ENCODE measurements around the gene FLAD1. TPM values are rescaled to one million over a fixed set of nuclear protein-coding genes. Genes with fewer than 3 reads are reported as not detected.

The FLAD1 gene
- total and polyA plus RNA-seq, 2 of the 8 experiments (the other 6 are each of a cell fraction or from before 2014, with no cell fraction given), result 104 to 143 TPM

- TF ChIP-seq RNF2 (IDR thresholded peaks at IDR 0.05; ENCODE audit: borderline replicate concordance, low read depth, low read length, missing control alignments, poor library complexity, severe bottlenecking) (no peak), TBP (IDR thresholded peaks at IDR 0.05; ENCODE audit: low read depth, low read length) (no peak)
Measured at GRCh38 chr1:155010211-155010918, 27.2 kb downstream of the FLAD1 start (continued).

All from H1 (cell line).